GM21529 (cell line): ENCODE results near the gene LECT2.

Source experiments
- ATAC-seq: cut with Tn5 transposase; IDR thresholded peaks from one replicate; pipeline ENCODE4 v1.9.1; 2021; ENCODE audit not compliant: unreplicated experiment

LECT2 gene

GRCh38 chr5:135978993-135979392 lies 24.2 kb upstream of the LECT2 start:
- ATAC-seq: no peak

GRCh38 chr5:135978212-135978631 lies 23.4 kb upstream of the LECT2 start:
- no peak for ATAC-seq

- peak; percentile 58 for ATAC-seq
Observed at GRCh38 chr5:135977375-135977928, 22.7 kb upstream of the LECT2 start.

GRCh38 chr5:135976216-135976615 lies 21.4 kb upstream of the LECT2 start:
- ATAC-seq: no peak

- ATAC-seq: no peak
Observed at GRCh38 chr5:135975122-135975521, 20.3 kb upstream of the LECT2 start.

GRCh38 chr5:135974021-135974600 lies 19.3 kb upstream of the LECT2 start:
- no peak for ATAC-seq

GRCh38 chr5:135973323-135974020 lies 18.7 kb upstream of the LECT2 start:
- ATAC-seq: no peak

- ATAC-seq: no peak
Observed at GRCh38 chr5:135971701-135972100, 16.9 kb upstream of the LECT2 start.

- ATAC-seq: no peak
Observed at GRCh38 chr5:135966790-135967189, 12.0 kb upstream of the LECT2 start.

GRCh38 chr5:135966165-135966564 lies 11.4 kb upstream of the LECT2 start:
- no peak for ATAC-seq

- no peak for ATAC-seq
Observed at GRCh38 chr5:135965504-135965903, 10.7 kb upstream of the LECT2 start.

GRCh38 chr5:135964670-135965320 lies 10.0 kb upstream of the LECT2 start:
- no peak for ATAC-seq

- peak; percentile 71 for ATAC-seq
Observed at GRCh38 chr5:135955525-135955924, 742 bp upstream of the LECT2 start.

- no peak for ATAC-seq
Observed at GRCh38 chr5:135953850-135954249, 933 bp downstream of the LECT2 start.

GRCh38 chr5:135952683-135953082 lies 2.1 kb downstream of the LECT2 start:
- no peak for ATAC-seq

GRCh38 chr5:135951807-135952206 lies 3.0 kb downstream of the LECT2 start:
- ATAC-seq: no peak

GRCh38 chr5:135951257-135951656 lies 3.5 kb downstream of the LECT2 start:
- ATAC-seq: no peak

GRCh38 chr5:135950611-135951010 lies 4.2 kb downstream of the LECT2 start:
- ATAC-seq: no peak

GRCh38 chr5:135944967-135945560 lies 9.7 kb downstream of the LECT2 start:
- ATAC-seq: no peak

GRCh38 chr5:135944564-135944963 lies 10.2 kb downstream of the LECT2 start:
- no peak for ATAC-seq

- no peak for ATAC-seq
Observed at GRCh38 chr5:135942202-135942771, 12.5 kb downstream of the LECT2 start.
